Renal cortical epithelial cell (primary cell): ENCODE measurements around the gene LMF1. TPM values are rescaled to one million over a fixed set of nuclear protein-coding genes. Genes with fewer than 3 reads are reported as not detected.
"Not testable (repeated sequence)": the region's sequence is repeated elsewhere in the genome, so short reads cannot be mapped to it uniquely, and the experiment has no call there.

ENCODE experiments used
- DNase-seq: peaks from one replicate; pipeline ENCODE4 v3.0.0-alpha.2; 2011; ENCODE audit warnings: low read depth
- total RNA-seq: library from RNA; depleted of rRNA; stranded (reverse); fragments of >200 nt; gene quantifications from 2 replicates; pipeline ENCODE4 v1.2.3, GENCODE V29; 2014

The LMF1 gene
- total RNA-seq, 1 donor from 2014 or later = 27.6 TPM

- DNase-seq = no peak
These were observed 75.4 kb downstream of the LMF1 start for GRCh38 chr16:895371-895770.

GRCh38 chr16:894841-895240 is 75.9 kb downstream of the LMF1 start:
- no peak for DNase-seq

- no peak for DNase-seq
These were observed 76.6 kb downstream of the LMF1 start for GRCh38 chr16:894136-894535.

- no peak for DNase-seq
These were observed 77.4 kb downstream of the LMF1 start for GRCh38 chr16:893360-893759.

GRCh38 chr16:892536-893255 is 78.1 kb downstream of the LMF1 start:
- no peak for DNase-seq

GRCh38 chr16:892006-892405 is 78.8 kb downstream of the LMF1 start:
- no peak for DNase-seq

GRCh38 chr16:891353-891740 is 79.4 kb downstream of the LMF1 start:
- no peak for DNase-seq

GRCh38 chr16:890716-891352 is 80.0 kb downstream of the LMF1 start:
- no peak for DNase-seq

- DNase-seq = no peak
These were observed 80.6 kb downstream of the LMF1 start for GRCh38 chr16:890217-890616.

- no peak for DNase-seq
These were observed 81.2 kb downstream of the LMF1 start for GRCh38 chr16:889586-889985.

- no peak for DNase-seq
These were observed 81.7 kb downstream of the LMF1 start for GRCh38 chr16:888901-889570.

GRCh38 chr16:888456-888855 is 82.3 kb downstream of the LMF1 start:
- not testable (repeated sequence) for DNase-seq

- no peak for DNase-seq
These were observed 82.9 kb downstream of the LMF1 start for GRCh38 chr16:887846-888245.

- no peak for DNase-seq
These were observed 83.7 kb downstream of the LMF1 start for GRCh38 chr16:886802-887731.

GRCh38 chr16:886084-886543 is 84.7 kb downstream of the LMF1 start:
- DNase-seq = no peak

- no peak for DNase-seq
These were observed 85.4 kb downstream of the LMF1 start for GRCh38 chr16:885391-885790.

GRCh38 chr16:884232-884631 is 86.6 kb downstream of the LMF1 start:
- DNase-seq = no peak

- no peak for DNase-seq
These were observed 87.0 kb downstream of the LMF1 start for GRCh38 chr16:883781-884180.

GRCh38 chr16:883340-883739 is 87.4 kb downstream of the LMF1 start:
- no peak for DNase-seq

GRCh38 chr16:882671-883070 is 88.1 kb downstream of the LMF1 start:
- not testable (repeated sequence) for DNase-seq

- DNase-seq = no peak
These were observed 88.5 kb downstream of the LMF1 start for GRCh38 chr16:882256-882655.
